Endodermal cell (in vitro differentiated cells): ENCODE results near the gene RAB6A. TPM values are rescaled to one million over a fixed set of nuclear protein-coding genes. Genes with fewer than 3 reads are reported as not detected.

ENCODE experiments used
- DNase-seq: peaks from one replicate; pipeline ENCODE4 v3.0.0-alpha.2; 2017
- H3K27ac ChIP-seq: 2 replicates; pipeline ENCODE4 v1.5.1; 2013; ENCODE audit warnings: mild to moderate bottlenecking, low read depth, low read length, moderate library complexity
- H3K27me3 ChIP-seq: 2 replicates; pipeline ENCODE4 v1.6.1; 2013; ENCODE audit warnings: mild to moderate bottlenecking, low read length, moderate library complexity; ENCODE audit not compliant: insufficient read depth, control insufficient read depth, poor library complexity, severe bottlenecking
- H3K36me3 ChIP-seq: 2 replicates; pipeline ENCODE4 v1.7.0; 2013; ENCODE audit warnings: mild to moderate bottlenecking, low read length, moderate library complexity; ENCODE audit not compliant: control insufficient read depth, insufficient read depth
- H3K4me1 ChIP-seq: one replicate; pipeline ENCODE4 v1.7.0; 2013; ENCODE audit warnings: low read length; ENCODE audit not compliant: control insufficient read depth, insufficient read depth
- H3K4me3 ChIP-seq: 2 replicates; pipeline ENCODE4 v1.5.1; 2013; ENCODE audit warnings: mild to moderate bottlenecking, low read length, moderate library complexity
- H3K9ac ChIP-seq: 2 replicates; pipeline ENCODE4 v1.6.1; 2013; ENCODE audit warnings: mild to moderate bottlenecking, low read length, moderate library complexity; ENCODE audit not compliant: poor library complexity, severe bottlenecking; ENCODE audit errors: extremely low read depth
- H3K9me3 ChIP-seq: 2 replicates; pipeline ENCODE4 v1.6.1; 2013; ENCODE audit warnings: mild to moderate bottlenecking, low read length, moderate library complexity; ENCODE audit not compliant: control insufficient read depth
- H3K27ac Mint-ChIP-seq: 2 replicates; pipeline ENCODE4 v1.8.0; 2020; ENCODE audit warnings: mixed read lengths
- H3K27me3 Mint-ChIP-seq: 2 replicates; pipeline ENCODE4 v1.8.0; 2021; ENCODE audit warnings: mild to moderate bottlenecking, mixed read lengths; ENCODE audit not compliant: insufficient read depth
- H3K36me3 Mint-ChIP-seq: 2 replicates; pipeline ENCODE4 v1.8.0; 2020; ENCODE audit warnings: low read depth, mixed read lengths
- H3K4me1 Mint-ChIP-seq: 2 replicates; pipeline ENCODE4 v1.8.0; 2020; ENCODE audit warnings: mixed read lengths
- H3K4me3 Mint-ChIP-seq: 2 replicates; pipeline ENCODE4 v1.8.0; 2020; ENCODE audit warnings: mild to moderate bottlenecking, moderate library complexity, mixed read lengths
- H3K9me3 Mint-ChIP-seq: 2 replicates; pipeline ENCODE4 v1.8.0; 2020; ENCODE audit warnings: mild to moderate bottlenecking, mixed read lengths
- CTCF ChIP-seq: fragments of 200-600 bp; sonication (generic); conservative IDR thresholded peaks from 2 replicates; pipeline ENCODE4 v1.5.0; 2021; ENCODE audit warnings: antibody characterized with exemption, mild to moderate bottlenecking
- WGBS, 2 experiments: methylation state at CpG; one replicate each; pipeline versions ENCODE4 v1.1.5 to v1.1.7; 2013; ENCODE audit warnings: missing lambda C conversion rate in 2 of 2, mixed read lengths in 1 of 2; ENCODE audit not compliant: insufficient coverage in 1 of 2, insufficient read length in 1 of 2; 5-methylcytosine and 5-hydroxymethylcytosine counted together
- long read RNA-seq, 4 experiments: library from polyadenylated mRNA in 2 of 4; library from RNA in 1 of 4; library from capped mRNA in 1 of 4; stranded (forward) in 3 of 4; unstranded in 1 of 4; transcript quantifications; one replicate each; pipeline ENCODE4 v2.0.0, GENCODE V29; 2020 to 2021; ENCODE audit warnings: inconsistent platforms in 1 of 4
- polyA plus RNA-seq, 2 experiments: library from polyadenylated mRNA; stranded (reverse); fragments of 50-300 nt; gene quantifications; one replicate each; pipeline ENCODE4 v1.2.3, GENCODE V29; 2013
- total RNA-seq, 2 donors: library from RNA; stranded (reverse); fragmentation: NEBNext Ultra II Directional in 1 of 2; extraction: Animal tissue kit (Norgen Biotek cat#: 25700) in 1 of 2; gene quantifications; 2 replicates in 1 of 2; 3 replicates in 1 of 2; pipeline ENCODE4 v1.2.1, GENCODE V29; 2021

Gene RAB6A
- total RNA-seq: 10 to 100 TPM; 77.9 to 79.5 TPM
- 82.2 TPM for polyA plus RNA-seq (2013, experiment 1 of 2)
- polyA plus RNA-seq (2013, experiment 2 of 2): 83.5 TPM
- long read RNA-seq, experiment 1, transcript RAB6A-202 (8 exons, 3,085 nt): major isoform, 10 of 40 reads
- long read RNA-seq, experiment 1, transcript RAB6A-201 (8 exons, 3,389 nt): minor isoform, 7 of 40 reads
- long read RNA-seq, experiment 1, partial matches to known transcripts: 4 of 40 reads
- long read RNA-seq, experiment 1, other reads (novel, unspliced or antisense): 19 of 40 reads
- long read RNA-seq, experiment 2, transcript RAB6A-202 (8 exons, 3,085 nt): minor isoform, 77 of 215 reads
- long read RNA-seq, experiment 2, transcript RAB6A-201 (8 exons, 3,389 nt): major isoform, 107 of 215 reads
- long read RNA-seq, experiment 2, partial matches to known transcripts: 8 of 215 reads
- long read RNA-seq, experiment 2, other reads (novel, unspliced or antisense): 23 of 215 reads
- long read RNA-seq, experiment 3, transcript RAB6A-202 (8 exons, 3,085 nt): minor isoform, 70 of 237 reads
- long read RNA-seq, experiment 3, transcript RAB6A-201 (8 exons, 3,389 nt): major isoform, 137 of 237 reads
- long read RNA-seq, experiment 3, partial matches to known transcripts: 7 of 237 reads
- long read RNA-seq, experiment 3, other reads (novel, unspliced or antisense): 19 of 237 reads
- long read RNA-seq, experiment 4, transcript RAB6A-201 (8 exons, 3,389 nt): minor isoform, 6 of 42 reads
- long read RNA-seq, experiment 4, transcript RAB6A-202 (8 exons, 3,085 nt): major isoform, 8 of 42 reads
- long read RNA-seq, experiment 4, partial matches to known transcripts: 20 of 42 reads
- long read RNA-seq, experiment 4, other reads (novel, unspliced or antisense): 4 of 42 reads

- no peaks in the 10 kb centered on the region for H3K4me1 ChIP-seq
- H3K9ac ChIP-seq: peak within 1 kb of the TSS; percentile 84
- peaks cover 3% of the 10 kb centered on the region for H3K36me3 Mint-ChIP-seq
- H3K4me3 ChIP-seq: peak within 1 kb of the TSS; percentile 96
- H3K9me3 ChIP-seq: no peaks in the 10 kb centered on the region
- DNase-seq: peak; percentile 100
- H3K9me3 Mint-ChIP-seq: no peaks in the 10 kb centered on the region
- peak within 1 kb of the TSS; percentile 94 for H3K4me3 Mint-ChIP-seq
- 0 to 2% methylated on average over 30 to 74 of the region's 74 CpGs for WGBS, 2 experiments
- H3K27ac ChIP-seq: peak within 1 kb of the TSS; percentile 85
- no peaks in the 10 kb centered on the region for H3K27me3 Mint-ChIP-seq
- no peaks in the 10 kb centered on the region for H3K36me3 ChIP-seq
- peaks cover 16% of the 10 kb centered on the region for H3K4me1 Mint-ChIP-seq
- peak within 1 kb of the TSS; percentile 97 for H3K27ac Mint-ChIP-seq
- TF ChIP-seq CTCF: peak; percentile 54
- H3K27me3 ChIP-seq: no peaks in the 10 kb centered on the region
Measured at GRCh38 chr11:73760679-73761402, at the start of gene RAB6A. Gene RAB6A (minus strand): TSS chr11:73761074. CDS start chr11:73760635, 439 bp downstream.

- H3K4me3 Mint-ChIP-seq: no peak overlapping the region
- no peaks in the 10 kb centered on the region for H3K9me3 Mint-ChIP-seq
- H3K27ac Mint-ChIP-seq: no peak overlapping the region
- no peak overlapping the region for H3K9ac ChIP-seq
- 100% methylated on average over 1 of the region's 1 CpG; no CpG with 5 or more reads in 1 of the 2 experiments for WGBS, 2 experiments
- no peaks in the 10 kb centered on the region for H3K4me1 Mint-ChIP-seq
- no peaks in the 10 kb centered on the region for H3K4me1 ChIP-seq
- TF ChIP-seq CTCF: no peak
- H3K27ac ChIP-seq: no peak overlapping the region
- no peaks in the 10 kb centered on the region for H3K27me3 ChIP-seq
- H3K27me3 Mint-ChIP-seq: no peaks in the 10 kb centered on the region
- no peak overlapping the region for H3K4me3 ChIP-seq
- DNase-seq: no peak
- H3K36me3 Mint-ChIP-seq: peaks cover 31% of the 10 kb centered on the region
- no peaks in the 10 kb centered on the region for H3K9me3 ChIP-seq
- peaks cover 16% of the 10 kb centered on the region for H3K36me3 ChIP-seq
Measured at GRCh38 chr11:73810637-73811036, 49.8 kb upstream of the RAB6A start.

GRCh38 chr11:73808052-73808451 lies 47.2 kb upstream of the RAB6A start:
- H3K36me3 Mint-ChIP-seq: peaks cover 24% of the 10 kb centered on the region
- H3K27ac Mint-ChIP-seq: no peak overlapping the region
- H3K27me3 Mint-ChIP-seq: no peaks in the 10 kb centered on the region
- no peaks in the 10 kb centered on the region for H3K27me3 ChIP-seq
- peaks cover 7% of the 10 kb centered on the region for H3K4me1 Mint-ChIP-seq
- peaks cover 16% of the 10 kb centered on the region for H3K36me3 ChIP-seq
- no peaks in the 10 kb centered on the region for H3K9me3 ChIP-seq
- no peak overlapping the region for H3K9ac ChIP-seq
- no peak overlapping the region for H3K4me3 ChIP-seq
- H3K4me3 Mint-ChIP-seq: no peak overlapping the region
- WGBS, 2 experiments: 90% methylated on average over 1 of the region's 1 CpG; no CpG with 5 or more reads in 1 of the 2 experiments
- no peak overlapping the region for H3K27ac ChIP-seq
- H3K4me1 ChIP-seq: no peaks in the 10 kb centered on the region
- TF ChIP-seq CTCF: no peak
- H3K9me3 Mint-ChIP-seq: no peaks in the 10 kb centered on the region
- no peak for DNase-seq
